Measurements from ENCODE around the gene SLC36A3. TPM values are rescaled to one million over a fixed set of nuclear protein-coding genes. Genes with fewer than 3 reads are reported as not detected.

SLC36A3 gene
- not detected for total RNA-seq

DNA sequence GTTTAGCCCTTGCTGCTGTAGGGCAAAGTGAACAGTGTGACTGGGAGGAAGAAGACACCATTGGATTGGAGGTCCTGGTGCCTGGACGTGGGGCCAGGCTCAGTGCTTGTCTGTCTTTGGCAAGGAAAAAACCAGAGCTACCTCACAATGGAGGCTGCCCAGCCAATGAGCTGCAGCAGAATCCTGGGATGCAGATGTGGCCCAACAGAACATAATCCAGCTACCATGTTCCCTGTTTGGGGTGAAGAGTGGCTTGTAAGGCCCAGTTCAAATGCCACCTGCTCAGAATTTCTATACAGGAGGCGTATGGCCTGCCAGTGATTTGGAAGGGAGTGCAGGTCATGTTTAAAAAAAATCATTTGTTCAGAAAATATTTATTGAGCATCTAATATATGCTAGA lies at the start of gene SLC36A3:
Gene SLC36A3 (minus strand): TSS at position 101 of the 400 bp plus-strand sequence. CDS start 412 bp downstream, outside the sequence.
- 90 to 100% methylated on average over 1 to 2 of the region's 2 CpGs for WGBS, 2 donors
- peaks cover 0 to 18% (median 0%) of the 10 kb centered on the region in 4 donors for H3K27me3 ChIP-seq
- intact Hi-C loops (cut with DNase I), result no loop called here
- no peaks in the 10 kb centered on the region for H3K4me1 ChIP-seq
- DNase-seq, result no peak
- H3K27ac ChIP-seq, result no peak within 1 kb of the TSS
- TF ChIP-seq, protein P1, sequence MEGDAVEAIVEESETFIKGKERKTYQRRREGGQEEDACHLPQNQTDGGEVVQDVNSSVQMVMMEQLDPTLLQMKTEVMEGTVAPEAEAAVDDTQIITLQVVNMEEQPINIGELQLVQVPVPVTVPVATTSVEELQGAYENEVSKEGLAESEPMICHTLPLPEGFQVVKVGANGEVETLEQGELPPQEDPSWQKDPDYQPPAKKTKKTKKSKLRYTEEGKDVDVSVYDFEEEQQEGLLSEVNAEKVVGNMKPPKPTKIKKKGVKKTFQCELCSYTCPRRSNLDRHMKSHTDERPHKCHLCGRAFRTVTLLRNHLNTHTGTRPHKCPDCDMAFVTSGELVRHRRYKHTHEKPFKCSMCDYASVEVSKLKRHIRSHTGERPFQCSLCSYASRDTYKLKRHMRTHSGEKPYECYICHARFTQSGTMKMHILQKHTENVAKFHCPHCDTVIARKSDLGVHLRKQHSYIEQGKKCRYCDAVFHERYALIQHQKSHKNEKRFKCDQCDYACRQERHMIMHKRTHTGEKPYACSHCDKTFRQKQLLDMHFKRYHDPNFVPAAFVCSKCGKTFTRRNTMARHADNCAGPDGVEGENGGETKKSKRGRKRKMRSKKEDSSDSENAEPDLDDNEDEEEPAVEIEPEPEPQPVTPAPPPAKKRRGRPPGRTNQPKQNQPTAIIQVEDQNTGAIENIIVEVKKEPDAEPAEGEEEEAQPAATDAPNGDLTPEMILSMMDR (IDR thresholded peaks at IDR 0.05), result no peak
- no peak for TF ChIP-seq POLR2A (IDR thresholded peaks at IDR 0.05)
- no peak within 1 kb of the TSS for H3K4me3 ChIP-seq
- H3K9me3 ChIP-seq, result no peaks in the 10 kb centered on the region
- H3K36me3 ChIP-seq, result no peaks in the 10 kb centered on the region

DNA sequence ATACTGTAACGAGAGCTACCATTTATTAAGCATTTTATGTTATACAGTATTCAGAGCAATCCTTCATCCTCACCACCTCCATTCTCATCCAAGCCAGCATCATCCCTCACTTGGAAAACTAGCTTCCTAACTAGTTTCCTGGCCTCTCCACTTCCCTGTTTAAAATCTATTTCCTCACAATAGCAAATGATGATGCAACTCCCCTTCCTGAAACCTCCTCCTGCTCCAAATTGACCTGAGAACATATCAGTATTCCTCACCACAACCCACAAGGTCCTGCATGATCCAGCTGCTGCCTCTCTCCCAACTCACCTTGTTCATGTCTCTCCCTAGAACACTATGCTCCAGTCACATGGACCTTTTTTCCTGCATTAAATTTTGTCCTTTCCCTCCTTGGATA lies 48.1 kb upstream of the SLC36A3 start:
- H3K4me1 ChIP-seq, result no peaks in the 10 kb centered on the region
- peaks cover 0 to 37% (median 0%) of the 10 kb centered on the region in 4 donors for H3K27me3 ChIP-seq
- WGBS, 2 donors, result 89 to 94% methylated on average over 1 of the region's 1 CpG
- H3K4me3 ChIP-seq, result no peak overlapping the region
- H3K9me3 ChIP-seq, result no peaks in the 10 kb centered on the region
- DNase-seq, result no peak
- intact Hi-C loops (cut with DNase I), result no loop called here
- TF ChIP-seq, protein P1 (IDR thresholded peaks at IDR 0.05), result no peak
- no peak for TF ChIP-seq POLR2A (IDR thresholded peaks at IDR 0.05)
- no peak overlapping the region for H3K27ac ChIP-seq
- no peaks in the 10 kb centered on the region for H3K36me3 ChIP-seq

DNA sequence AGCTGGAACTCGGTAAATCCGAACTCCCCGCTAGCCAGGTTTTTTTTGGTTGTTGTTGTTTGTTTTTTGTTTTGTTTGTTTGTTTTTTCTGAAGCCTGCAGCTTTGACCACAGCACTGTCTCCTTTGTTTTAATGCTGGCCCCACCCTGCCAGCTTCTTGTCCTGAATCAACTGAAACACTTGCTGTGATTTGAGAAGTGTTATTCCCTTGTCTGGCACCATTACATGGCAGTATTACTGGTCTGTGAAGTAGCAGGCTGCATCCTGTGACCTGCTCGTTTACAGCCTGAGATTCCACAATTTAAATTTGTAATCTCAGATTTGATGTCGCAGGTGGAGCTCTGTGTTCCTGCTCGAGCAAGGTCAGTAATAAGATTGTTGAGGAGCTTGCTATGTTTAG lies 45.2 kb upstream of the SLC36A3 start:
- Histone ChIP-seq H3K27me3 (peaks cover 0 to 52% (median 0%) of the 10 kb centered on the region in 4 donors), H3K9me3 (no peaks in the 10 kb centered on the region), H3K4me1 (no peaks in the 10 kb centered on the region), H3K36me3 (no peaks in the 10 kb centered on the region), H3K4me3 (no peak overlapping the region), H3K27ac (no peak overlapping the region)
- TF ChIP-seq, protein P1 (IDR thresholded peaks at IDR 0.05), result no peak
- TF ChIP-seq POLR2A (IDR thresholded peaks at IDR 0.05), result no peak
- intact Hi-C loops (cut with DNase I), result no loop called here
- DNase-seq, result no peak
- 54 to 65% methylated on average over 6 of the region's 6 CpGs for WGBS, 2 donors

DNA sequence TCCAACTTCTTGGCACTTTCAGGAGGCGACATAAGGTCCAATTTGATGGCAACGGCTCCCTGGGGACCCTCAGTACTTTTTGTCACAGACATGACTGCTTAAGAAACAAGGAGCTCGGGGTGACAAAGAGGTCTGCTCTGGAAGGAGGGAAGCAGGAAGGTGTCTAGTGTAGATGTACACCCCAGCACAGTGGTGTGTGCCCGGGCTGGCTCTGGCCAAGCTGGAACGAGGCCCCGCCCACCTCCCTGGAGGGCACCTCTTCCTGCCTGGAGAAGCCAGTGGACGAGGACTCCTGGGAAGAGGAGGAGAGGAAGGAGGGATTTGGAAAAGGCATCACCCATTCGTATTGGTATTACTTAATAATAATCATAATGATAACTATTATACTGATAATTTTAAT lies 43.8 kb upstream of the SLC36A3 start, which contains the start of gene SLC36A2:
Gene SLC36A2 (minus strand): TSS at position 191 of the 400 bp plus-strand sequence. CDS start 99 bp downstream, at position 92.
- intact Hi-C loops (cut with DNase I), result no loop called here
- no peak within 1 kb of the TSS for H3K27ac ChIP-seq
- no peak within 1 kb of the TSS for H3K4me3 ChIP-seq
- no peaks in the 10 kb centered on the region for H3K9me3 ChIP-seq
- peaks cover 0 to 66% (median 0%) of the 10 kb centered on the region in 4 donors for H3K27me3 ChIP-seq
- DNase-seq, result no peak
- no peak for TF ChIP-seq POLR2A (IDR thresholded peaks at IDR 0.05)
- TF ChIP-seq, protein P1 (IDR thresholded peaks at IDR 0.05), result no peak
- WGBS, 2 donors, result 49 to 59% methylated on average over 8 of the region's 8 CpGs
- no peaks in the 10 kb centered on the region for H3K36me3 ChIP-seq
- H3K4me1 ChIP-seq, result no peaks in the 10 kb centered on the region

DNA sequence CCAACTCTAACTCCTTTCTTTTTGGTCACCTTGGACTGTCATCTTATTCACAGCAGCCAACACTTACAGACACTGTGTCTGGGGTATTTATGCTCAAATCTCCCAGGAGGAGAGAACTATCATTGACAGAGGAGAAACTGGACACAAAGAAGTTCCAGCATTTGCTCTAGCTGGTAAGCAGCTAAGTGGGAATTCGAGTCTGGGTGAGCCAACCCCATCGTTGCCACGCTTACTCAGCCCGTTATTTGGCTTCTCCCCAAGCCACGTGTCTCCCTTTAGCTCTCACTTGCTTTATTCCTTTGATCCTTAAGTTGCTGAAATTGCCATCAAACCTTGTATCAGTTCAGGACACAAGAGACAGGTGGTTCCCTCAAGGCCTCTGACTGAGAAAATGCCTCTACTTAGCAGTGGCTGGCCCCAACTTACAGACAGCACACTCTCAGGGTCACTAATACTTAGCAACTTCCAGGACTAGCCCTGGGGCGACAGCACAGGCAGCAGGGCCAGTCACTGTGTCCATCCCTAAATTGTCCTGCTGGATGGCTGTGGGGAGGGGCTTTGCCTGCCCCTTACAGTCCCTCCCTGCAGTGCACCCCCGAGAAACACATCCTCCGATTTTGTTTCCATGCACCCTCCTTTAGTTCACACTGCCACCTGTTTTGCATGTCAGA lies 42.4 kb upstream of the SLC36A3 start:
- H3K4me3 ChIP-seq, result no peak overlapping the region
- H3K9me3 ChIP-seq, result no peaks in the 10 kb centered on the region
- 25 to 33% methylated on average over 7 to 8 of the region's 8 CpGs for WGBS, 2 donors
- no peak overlapping the region for H3K27ac ChIP-seq
- intact Hi-C loops (cut with DNase I), result no loop called here
- DNase-seq, result no peak
- no peaks in the 10 kb centered on the region for H3K36me3 ChIP-seq
- H3K4me1 ChIP-seq, result no peaks in the 10 kb centered on the region
- peaks cover 0 to 79% (median 0%) of the 10 kb centered on the region in 4 donors for H3K27me3 ChIP-seq
- TF ChIP-seq, protein P1 (IDR thresholded peaks at IDR 0.05), result no peak
- TF ChIP-seq POLR2A (IDR thresholded peaks at IDR 0.05), result no peak
